Activated effector memory CD4-positive, alpha-beta T cell treated with anti-CD3 and anti-CD28 coated beads, Interleukin-2, amount 50 U/mL, for 16 hours (primary cell): ENCODE measurements around the gene SORL1.
A peak's percentile ranks its signal among the peaks of the same experiment; 100 is the strongest.

Source experiments
- DNase-seq: peaks from one replicate; pipeline ENCODE4 v3.0.0-alpha.2; 2020

Gene SORL1

GRCh38 chr11:121590772-121591404 is 138.8 kb downstream of the SORL1 start:
- DNase-seq = no peak

- DNase-seq = peak; percentile 82
Observed at GRCh38 chr11:121591405-121592033, 139.4 kb downstream of the SORL1 start.

GRCh38 chr11:121592708-121593107 is 140.6 kb downstream of the SORL1 start:
- no peak for DNase-seq

GRCh38 chr11:121595717-121596161 is 143.6 kb downstream of the SORL1 start:
- no peak for DNase-seq

- no peak for DNase-seq
Observed at GRCh38 chr11:121596195-121597155, 144.4 kb downstream of the SORL1 start.

- DNase-seq = no peak
Observed at GRCh38 chr11:121603316-121603715, 151.2 kb downstream of the SORL1 start.

- DNase-seq = no peak
Observed at GRCh38 chr11:121604152-121604551, 152.0 kb downstream of the SORL1 start.

GRCh38 chr11:121606354-121606753 is 154.2 kb downstream of the SORL1 start:
- DNase-seq = no peak

- DNase-seq = no peak
Observed at GRCh38 chr11:121607341-121607740, 155.2 kb downstream of the SORL1 start.

- DNase-seq = no peak
Observed at GRCh38 chr11:121608545-121609098, 156.5 kb downstream of the SORL1 start.

- DNase-seq = no peak
Observed at GRCh38 chr11:121610706-121611105, 158.6 kb downstream of the SORL1 start.

- DNase-seq = no peak
Observed at GRCh38 chr11:121611242-121611641, 159.1 kb downstream of the SORL1 start.

GRCh38 chr11:121613724-121614123 is 161.6 kb downstream of the SORL1 start:
- DNase-seq = no peak

- no peak for DNase-seq
Observed at GRCh38 chr11:121614636-121615240, 162.6 kb downstream of the SORL1 start.

GRCh38 chr11:121615501-121615900 is 163.4 kb downstream of the SORL1 start:
- no peak for DNase-seq

- no peak for DNase-seq
Observed at GRCh38 chr11:121618516-121618915, 166.4 kb downstream of the SORL1 start.

- DNase-seq = no peak
Observed at GRCh38 chr11:121625777-121626506, 173.8 kb downstream of the SORL1 start.

GRCh38 chr11:121626507-121626875 is 174.4 kb downstream of the SORL1 start:
- no peak for DNase-seq

GRCh38 chr11:121626980-121627379 is 174.9 kb downstream of the SORL1 start:
- DNase-seq = no peak

- no peak for DNase-seq
Observed at GRCh38 chr11:121630041-121630440, 177.9 kb downstream of the SORL1 start.

GRCh38 chr11:121631456-121631855 is 179.3 kb downstream of the SORL1 start:
- no peak for DNase-seq

- DNase-seq = no peak
Observed at GRCh38 chr11:121634273-121634672, 182.2 kb downstream of the SORL1 start.
